Esophagus muscularis mucosa (tissue), 4 donors: ENCODE measurements around the gene ITLN2.

Experiments used
- EP300 ChIP-seq: sonication (generic); formaldehyde crosslinking; IDR thresholded peaks from one replicate; pipeline ENCODE4 v1.6.1; 2017; ENCODE audit warnings: antibody characterized with exemption
- POLR2A ChIP-seq: fragments of 450-650 bp; IDR thresholded peaks from one replicate; pipeline ENCODE4 v1.6.1; 2017; ENCODE audit warnings: antibody characterized with exemption, moderate library complexity, mild to moderate bottlenecking, low read depth
- POLR2AphosphoS5 ChIP-seq, 2 donors: sonication (generic); formaldehyde crosslinking; IDR thresholded peaks; one replicate each; pipeline ENCODE4 v1.6.1; 2017; ENCODE audit warnings: antibody characterized with exemption in 2 of 2
- TF ChIP-seq, protein P1 (sequence below), 3 experiments: fragments of 200-600 bp in 2 of 3; fragments of 450-650 bp in 1 of 3; sonication (generic) in 2 of 3; IDR thresholded peaks; one replicate each; pipeline ENCODE4 v1.5.1; 2017 to 2019; ENCODE audit warnings: antibody characterized with exemption in 3 of 3, mild to moderate bottlenecking in 2 of 3, moderate library complexity in 1 of 3

DNA sequence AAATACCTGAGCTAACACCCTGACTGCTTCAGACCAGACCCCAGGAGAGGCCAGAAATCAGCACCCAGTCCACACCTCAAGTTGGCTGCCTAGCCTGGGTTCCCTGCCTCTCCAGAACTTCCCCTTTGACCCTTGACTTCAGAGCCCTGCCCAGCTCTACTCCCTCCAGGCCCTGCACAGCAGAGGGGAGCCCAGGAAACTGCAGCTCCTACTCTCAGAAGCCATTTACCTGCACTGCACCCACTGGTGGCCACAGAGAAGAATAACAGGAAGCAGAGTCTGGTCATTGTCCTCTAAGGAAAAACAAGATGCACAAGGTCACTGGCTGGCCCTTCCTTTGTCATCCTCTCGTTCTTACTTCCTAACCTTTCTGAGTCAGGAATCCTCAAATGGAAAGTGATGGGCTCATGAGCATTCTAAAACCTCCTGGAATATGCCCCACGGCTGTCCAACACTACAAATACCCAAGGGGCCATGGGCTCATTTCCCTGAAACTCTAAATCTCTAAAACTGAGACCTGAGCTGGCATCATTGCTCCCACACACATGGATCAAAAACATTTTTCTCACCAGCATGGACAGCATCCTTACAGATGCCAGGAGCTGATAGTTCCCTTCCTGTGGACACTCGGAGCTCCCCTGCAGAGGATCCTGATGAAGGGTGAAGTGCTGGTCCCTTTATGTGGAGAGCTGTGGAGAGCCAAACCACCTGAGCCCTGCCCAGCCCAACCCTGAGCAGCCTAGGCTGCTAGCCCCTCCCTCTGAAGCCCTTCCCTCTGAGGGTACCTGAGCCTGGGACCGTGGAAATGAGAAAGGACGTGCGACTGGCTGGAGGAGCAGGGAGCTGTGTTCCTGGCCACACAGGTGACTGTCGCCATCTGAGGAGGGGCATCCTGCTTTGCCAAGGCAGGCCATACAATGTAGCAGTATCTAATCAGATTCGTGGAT is at the start of gene ITLN2:
- TF ChIP-seq EP300, result no peak
- TF ChIP-seq, protein P1, sequence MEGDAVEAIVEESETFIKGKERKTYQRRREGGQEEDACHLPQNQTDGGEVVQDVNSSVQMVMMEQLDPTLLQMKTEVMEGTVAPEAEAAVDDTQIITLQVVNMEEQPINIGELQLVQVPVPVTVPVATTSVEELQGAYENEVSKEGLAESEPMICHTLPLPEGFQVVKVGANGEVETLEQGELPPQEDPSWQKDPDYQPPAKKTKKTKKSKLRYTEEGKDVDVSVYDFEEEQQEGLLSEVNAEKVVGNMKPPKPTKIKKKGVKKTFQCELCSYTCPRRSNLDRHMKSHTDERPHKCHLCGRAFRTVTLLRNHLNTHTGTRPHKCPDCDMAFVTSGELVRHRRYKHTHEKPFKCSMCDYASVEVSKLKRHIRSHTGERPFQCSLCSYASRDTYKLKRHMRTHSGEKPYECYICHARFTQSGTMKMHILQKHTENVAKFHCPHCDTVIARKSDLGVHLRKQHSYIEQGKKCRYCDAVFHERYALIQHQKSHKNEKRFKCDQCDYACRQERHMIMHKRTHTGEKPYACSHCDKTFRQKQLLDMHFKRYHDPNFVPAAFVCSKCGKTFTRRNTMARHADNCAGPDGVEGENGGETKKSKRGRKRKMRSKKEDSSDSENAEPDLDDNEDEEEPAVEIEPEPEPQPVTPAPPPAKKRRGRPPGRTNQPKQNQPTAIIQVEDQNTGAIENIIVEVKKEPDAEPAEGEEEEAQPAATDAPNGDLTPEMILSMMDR (IDR thresholded peaks at IDR 0.05), result peak in 1 of 3 experiments; percentile 22
- TF ChIP-seq POLR2A, result no peak
- TF ChIP-seq POLR2AphosphoS5 (IDR thresholded peaks at IDR 0.05), result no peak
